C4-2B (cell line): ENCODE results near the gene SOX15.

Source experiments
- H3K27ac ChIP-seq: fragments of 450-650 bp; 2 replicates; pipeline ENCODE4 v1.5.1; 2017
- ZFX ChIP-seq: fragments of 450-650 bp; IDR thresholded peaks from 2 replicates; pipeline ENCODE4 v1.6.1; 2017
- TF ChIP-seq, protein P1 (sequence below): fragments of 450-650 bp; conservative IDR thresholded peaks from 2 replicates; pipeline ENCODE4 v1.5.1; 2017; ENCODE audit warnings: mild to moderate bottlenecking

SOX15 gene

GRCh38 chr17:7552621-7553051 lies 37.3 kb downstream of the SOX15 start:
- H3K27ac ChIP-seq = no peak overlapping the region
- no peak for TF ChIP-seq ZFX
- TF ChIP-seq, protein P1, sequence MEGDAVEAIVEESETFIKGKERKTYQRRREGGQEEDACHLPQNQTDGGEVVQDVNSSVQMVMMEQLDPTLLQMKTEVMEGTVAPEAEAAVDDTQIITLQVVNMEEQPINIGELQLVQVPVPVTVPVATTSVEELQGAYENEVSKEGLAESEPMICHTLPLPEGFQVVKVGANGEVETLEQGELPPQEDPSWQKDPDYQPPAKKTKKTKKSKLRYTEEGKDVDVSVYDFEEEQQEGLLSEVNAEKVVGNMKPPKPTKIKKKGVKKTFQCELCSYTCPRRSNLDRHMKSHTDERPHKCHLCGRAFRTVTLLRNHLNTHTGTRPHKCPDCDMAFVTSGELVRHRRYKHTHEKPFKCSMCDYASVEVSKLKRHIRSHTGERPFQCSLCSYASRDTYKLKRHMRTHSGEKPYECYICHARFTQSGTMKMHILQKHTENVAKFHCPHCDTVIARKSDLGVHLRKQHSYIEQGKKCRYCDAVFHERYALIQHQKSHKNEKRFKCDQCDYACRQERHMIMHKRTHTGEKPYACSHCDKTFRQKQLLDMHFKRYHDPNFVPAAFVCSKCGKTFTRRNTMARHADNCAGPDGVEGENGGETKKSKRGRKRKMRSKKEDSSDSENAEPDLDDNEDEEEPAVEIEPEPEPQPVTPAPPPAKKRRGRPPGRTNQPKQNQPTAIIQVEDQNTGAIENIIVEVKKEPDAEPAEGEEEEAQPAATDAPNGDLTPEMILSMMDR = no peak

- H3K27ac ChIP-seq = no peak overlapping the region
- TF ChIP-seq ZFX = no peak
- TF ChIP-seq, protein P1 = no peak
Observed at GRCh38 chr17:7551396-7551795, 38.5 kb downstream of the SOX15 start.

DNA sequence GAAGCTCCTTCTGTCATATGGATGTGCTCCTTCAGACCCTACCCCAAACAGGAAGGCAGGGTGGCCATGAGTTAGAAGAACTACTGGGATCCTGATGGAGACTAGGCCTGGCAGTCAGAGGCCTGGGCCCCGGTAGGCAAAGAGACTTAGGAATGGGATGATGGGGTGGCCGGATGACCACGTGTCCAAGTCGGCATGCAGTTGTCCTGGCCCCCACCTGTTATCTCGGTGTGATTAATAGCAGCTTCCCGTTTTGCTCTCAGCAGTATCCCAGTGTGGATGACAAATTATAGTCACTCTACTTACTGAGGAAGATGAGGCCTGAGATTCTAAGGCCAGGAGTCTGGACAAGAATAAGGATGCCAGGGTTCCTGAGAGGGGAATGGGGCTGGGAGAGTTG lies 39.5 kb downstream of the SOX15 start:
- TF ChIP-seq ZFX = no peak
- H3K27ac ChIP-seq = no peak overlapping the region

- TF ChIP-seq ZFX = no peak
- TF ChIP-seq, protein P1 = no peak
- H3K27ac ChIP-seq = no peak overlapping the region
Observed at GRCh38 chr17:7549401-7550055, 40.4 kb downstream of the SOX15 start.

DNA sequence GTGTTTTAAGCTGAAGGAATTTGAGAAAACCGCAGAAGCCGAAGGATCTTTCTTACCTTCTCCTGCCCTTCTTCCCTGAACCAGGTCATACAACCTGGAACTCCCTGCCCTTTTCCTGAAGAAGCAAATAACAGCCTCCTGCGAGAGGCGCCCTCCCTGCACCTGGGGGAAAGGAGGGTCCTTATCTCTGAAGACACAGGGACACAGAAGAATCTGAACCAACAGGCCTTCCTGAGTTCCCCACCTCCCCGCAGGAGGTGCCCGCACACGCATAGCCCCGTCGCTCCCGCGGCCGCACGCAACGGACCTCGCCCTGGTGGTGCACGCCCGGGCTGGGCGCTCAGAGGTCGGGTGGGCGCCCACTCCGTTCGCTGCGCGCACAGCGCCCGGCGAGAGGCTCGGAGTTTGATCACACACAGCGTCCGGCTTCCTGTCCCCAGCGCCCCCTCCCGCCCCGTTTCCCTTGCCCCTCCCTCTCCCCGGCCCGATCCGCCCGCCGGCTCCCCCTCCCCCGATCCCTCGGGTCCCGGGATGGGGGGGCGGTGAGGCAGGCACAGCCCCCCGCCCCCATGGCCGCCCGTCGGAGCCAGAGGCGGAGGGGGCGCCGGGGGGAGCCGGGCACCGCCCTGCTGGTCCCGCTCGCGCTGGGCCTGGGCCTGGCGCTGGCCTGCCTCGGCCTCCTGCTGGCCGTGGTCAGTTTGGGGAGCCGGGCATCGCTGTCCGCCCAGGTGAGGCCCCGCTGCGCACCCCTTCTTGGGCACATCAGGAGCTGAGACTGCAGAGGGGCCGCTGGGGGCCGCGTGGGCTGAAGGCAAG lies 41.1 kb downstream of the SOX15 start, which contains the start of gene TNFSF12:
TNFSF12 (plus strand) TSS at position 474 of the 816 bp plus-strand sequence; CDS start at position 570, 96 bp downstream.
- TF ChIP-seq, protein P1 = no peak
- no peak for TF ChIP-seq ZFX
- H3K27ac ChIP-seq = no peak within 1 kb of the TSS

- H3K27ac ChIP-seq = no peak overlapping the region
- no peak for TF ChIP-seq ZFX
- TF ChIP-seq, protein P1 = no peak
Observed at GRCh38 chr17:7544911-7545310, 45.0 kb downstream of the SOX15 start.

DNA sequence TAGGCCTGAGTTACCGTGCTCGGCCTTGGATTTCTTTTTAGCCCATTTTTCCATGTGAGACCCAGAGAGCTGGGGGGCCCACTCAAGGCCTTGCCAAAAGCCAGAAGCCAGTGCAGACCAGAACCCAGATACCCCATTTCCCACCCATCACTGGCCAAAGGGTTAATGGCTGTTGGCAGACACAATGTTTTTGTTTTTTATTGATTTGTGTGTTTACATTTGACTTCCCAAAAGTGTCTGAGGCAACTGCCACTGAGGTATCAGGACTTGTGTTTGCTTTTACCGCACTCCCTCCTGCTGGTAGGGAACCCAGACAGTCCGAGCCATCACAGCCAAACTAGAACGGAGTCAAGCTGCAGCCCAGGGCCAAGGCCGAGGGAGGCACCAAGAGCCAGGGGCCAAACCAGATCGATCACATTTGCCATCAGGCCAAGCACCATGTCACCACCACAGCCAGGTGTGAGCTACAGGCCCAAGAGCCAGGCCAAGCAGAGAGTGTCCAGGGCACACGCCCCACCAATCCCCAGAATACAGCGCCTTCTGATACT lies 48.7 kb downstream of the SOX15 start:
- no peak overlapping the region for H3K27ac ChIP-seq
- TF ChIP-seq, protein P1 = no peak
- no peak for TF ChIP-seq ZFX
